Measurements from ENCODE around the gene STRIP1.

Gene STRIP1

DNA sequence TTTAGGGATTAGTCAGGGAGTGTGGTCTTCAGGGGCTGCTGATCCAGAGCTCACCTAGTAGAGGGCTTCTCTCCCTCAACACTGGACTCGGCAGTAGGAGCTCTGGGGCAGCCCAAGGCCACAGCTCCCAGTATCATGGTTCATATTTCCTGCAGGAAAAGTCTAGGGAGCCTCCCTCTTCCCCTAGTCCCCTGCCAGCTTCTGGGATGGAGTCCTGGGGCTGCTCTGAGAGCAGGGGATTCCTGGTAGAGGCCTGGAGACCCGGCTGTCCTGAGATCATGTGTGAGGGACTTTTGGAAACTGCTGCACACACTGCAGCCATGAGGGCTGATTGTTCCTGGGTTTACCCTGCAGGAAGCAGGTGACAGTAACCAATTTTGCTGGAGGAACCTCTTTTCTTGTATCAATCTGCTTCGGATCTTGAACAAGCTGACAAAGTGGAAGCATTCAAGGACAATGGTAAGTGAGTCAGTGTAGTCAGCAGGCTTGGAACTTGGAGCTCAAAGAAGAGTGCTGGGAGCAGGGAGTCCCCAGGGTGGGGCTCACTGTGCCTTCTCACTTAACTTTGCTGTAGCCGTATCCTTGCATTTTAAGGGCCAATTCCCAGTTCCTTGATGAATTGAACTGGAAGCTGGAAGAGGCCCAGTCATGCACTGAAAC lies 16.3 kb downstream of the STRIP1 start:
- DNase-seq (ENCODE audit: low spot score), result no peak

DNA sequence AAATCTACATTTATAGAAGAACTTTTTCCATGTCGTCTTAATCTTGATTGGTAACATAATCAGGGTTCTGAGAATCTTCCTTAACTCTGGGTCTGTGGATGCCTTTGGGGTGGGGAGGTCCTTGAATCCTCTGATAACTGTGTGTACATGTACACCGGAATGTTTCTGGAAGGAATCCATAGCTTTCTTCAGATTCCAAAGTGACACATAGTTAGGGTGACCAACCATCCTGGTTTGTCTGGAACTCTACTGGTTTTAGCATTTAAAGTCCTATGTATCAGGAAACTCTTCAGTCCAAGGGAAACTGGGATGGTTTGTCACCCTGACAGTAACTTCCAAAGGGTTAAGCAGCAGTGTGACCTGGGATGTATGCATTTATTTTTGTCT lies 16.8 kb downstream of the STRIP1 start:
- no peak for DNase-seq (ENCODE audit: low spot score)

GRCh38 chr1:110053552-110054428 lies 19.4 kb downstream of the STRIP1 start:
- DNase-seq (ENCODE audit: low spot score), result no peak

DNA sequence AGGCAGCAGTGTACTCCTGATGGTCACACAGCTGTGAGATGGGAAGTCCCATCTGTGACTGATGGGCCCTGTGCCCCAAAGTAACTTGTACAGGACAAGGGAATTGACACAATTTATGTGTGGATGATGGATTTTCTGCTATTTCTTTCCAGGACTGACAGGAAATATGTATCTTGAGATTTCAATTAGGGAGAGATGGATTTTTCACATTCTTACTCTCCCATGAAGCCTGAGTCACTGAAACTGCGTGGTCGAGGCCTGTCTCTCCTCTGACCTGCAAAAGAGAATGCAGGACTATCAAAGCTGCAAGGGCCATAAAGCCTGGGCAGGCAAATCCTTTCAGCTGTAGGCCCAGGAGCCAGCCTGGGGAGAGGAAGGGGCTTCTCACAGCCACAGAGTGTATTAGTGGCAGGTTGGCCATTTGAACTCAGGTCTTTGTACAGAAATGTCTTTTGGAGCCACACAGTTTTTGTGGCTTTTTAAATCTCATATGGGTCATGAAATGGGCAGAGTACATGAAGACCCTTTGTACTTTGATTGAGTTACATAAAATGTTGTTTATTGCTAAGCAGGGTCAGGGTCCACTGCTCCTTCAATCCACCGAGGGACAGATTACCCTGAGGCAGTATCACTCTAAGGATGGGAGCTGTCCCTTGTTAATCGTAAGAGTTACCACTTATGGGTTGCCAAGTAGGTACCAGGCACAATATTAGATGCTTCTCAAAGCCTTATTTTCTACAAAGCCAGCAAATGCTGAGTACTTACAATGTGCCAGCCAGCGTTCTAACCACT lies 21.3 kb downstream of the STRIP1 start:
- DNase-seq (ENCODE audit: low spot score), result no peak

GRCh38 chr1:110056285-110056683 lies 21.9 kb downstream of the STRIP1 start:
- no peak for DNase-seq (ENCODE audit: low spot score)

- DNase-seq (ENCODE audit: low spot score), result no peak
Measured at GRCh38 chr1:110056776-110057175, 22.4 kb downstream of the STRIP1 start.

GRCh38 chr1:110057963-110058518 lies 23.6 kb downstream of the STRIP1 start:
- DNase-seq (ENCODE audit: low spot score), result no peak

DNA sequence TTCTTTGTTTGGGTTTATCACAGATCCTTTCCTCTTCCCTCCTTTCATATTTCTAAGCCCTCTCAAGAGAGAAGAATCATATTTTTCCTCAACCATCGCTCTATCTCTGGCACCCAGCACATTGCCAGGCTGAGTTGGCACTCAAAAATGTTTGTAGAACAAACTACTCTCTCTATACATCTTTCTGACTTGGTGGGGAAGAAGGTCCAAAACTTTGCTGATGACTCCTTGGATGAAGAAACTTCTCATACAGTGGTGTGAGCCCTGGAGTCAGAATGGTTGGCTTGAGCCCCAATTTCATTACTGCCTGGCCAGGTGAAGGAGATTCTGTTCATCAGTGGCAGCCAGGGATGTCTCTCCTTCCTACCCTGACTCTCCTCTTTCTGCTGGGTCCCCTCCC lies 24.2 kb downstream of the STRIP1 start:
- DNase-seq (ENCODE audit: low spot score), result no peak

DNA sequence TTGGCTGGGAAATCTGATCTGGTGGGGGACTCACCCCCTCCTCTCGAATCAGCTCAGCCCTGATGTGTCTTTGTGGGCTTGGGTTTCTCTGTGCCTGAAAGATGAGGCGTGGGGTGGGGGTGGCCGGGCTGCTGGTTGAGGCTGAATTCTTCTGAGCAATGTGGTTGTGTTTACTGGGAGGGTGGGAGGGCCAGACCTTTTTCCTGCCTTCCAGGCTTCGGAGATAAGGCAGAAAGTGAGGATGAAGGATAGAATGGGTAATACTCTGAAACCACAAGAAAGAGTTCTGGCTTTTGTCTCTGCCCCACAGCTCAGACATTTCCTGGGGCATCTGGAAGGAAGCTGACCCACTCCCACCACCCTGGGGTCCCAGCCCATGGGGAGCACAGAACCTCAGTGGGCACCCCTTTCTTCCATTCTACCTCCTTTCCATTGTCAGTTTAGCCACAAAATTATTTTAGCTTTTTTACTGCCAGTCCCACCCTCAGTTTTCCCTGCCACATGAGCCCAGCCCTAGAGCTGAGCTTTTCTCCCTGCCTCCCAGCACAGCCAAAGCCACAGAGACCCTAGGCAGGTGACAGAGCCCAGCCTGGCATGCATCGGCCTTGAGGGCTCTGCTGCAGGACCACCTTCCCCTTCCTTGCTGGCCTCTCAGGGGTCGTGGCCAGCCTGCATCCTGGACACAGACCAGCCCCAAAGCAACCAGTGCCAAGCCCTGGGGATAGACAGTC lies 24.9 kb downstream of the STRIP1 start:
- DNase-seq (ENCODE audit: low spot score), result no peak

GRCh38 chr1:110060034-110060661 lies 25.7 kb downstream of the STRIP1 start:
- DNase-seq (ENCODE audit: low spot score), result no peak

- no peak for DNase-seq (ENCODE audit: low spot score)
Measured at GRCh38 chr1:110060662-110061060, 26.2 kb downstream of the STRIP1 start.

GRCh38 chr1:110061341-110061740 lies 26.9 kb downstream of the STRIP1 start:
- DNase-seq (ENCODE audit: low spot score), result no peak

DNA sequence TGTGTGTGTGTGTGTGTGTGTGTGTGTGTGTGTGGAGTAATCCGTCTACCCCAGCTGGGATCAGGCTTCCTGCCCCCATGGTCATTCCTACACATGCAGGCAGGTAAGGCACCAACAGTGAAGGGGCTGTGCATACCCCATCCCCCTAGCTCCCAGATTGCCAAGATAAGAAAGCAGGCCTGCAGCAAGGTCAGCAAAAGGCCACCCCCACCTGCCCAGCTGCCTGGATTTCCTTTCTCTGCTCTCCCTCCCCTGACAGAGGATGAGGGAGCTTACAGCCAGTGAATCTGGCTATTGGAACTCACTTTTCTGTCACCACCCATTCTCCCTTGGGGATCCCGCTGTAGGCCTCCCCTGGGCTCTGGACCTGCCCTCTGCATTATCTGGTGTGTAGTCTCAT lies 28.2 kb downstream of the STRIP1 start:
- no peak for DNase-seq (ENCODE audit: low spot score)

- no peak for DNase-seq (ENCODE audit: low spot score)
Measured at GRCh38 chr1:110063781-110064180, 29.4 kb downstream of the STRIP1 start.

DNA sequence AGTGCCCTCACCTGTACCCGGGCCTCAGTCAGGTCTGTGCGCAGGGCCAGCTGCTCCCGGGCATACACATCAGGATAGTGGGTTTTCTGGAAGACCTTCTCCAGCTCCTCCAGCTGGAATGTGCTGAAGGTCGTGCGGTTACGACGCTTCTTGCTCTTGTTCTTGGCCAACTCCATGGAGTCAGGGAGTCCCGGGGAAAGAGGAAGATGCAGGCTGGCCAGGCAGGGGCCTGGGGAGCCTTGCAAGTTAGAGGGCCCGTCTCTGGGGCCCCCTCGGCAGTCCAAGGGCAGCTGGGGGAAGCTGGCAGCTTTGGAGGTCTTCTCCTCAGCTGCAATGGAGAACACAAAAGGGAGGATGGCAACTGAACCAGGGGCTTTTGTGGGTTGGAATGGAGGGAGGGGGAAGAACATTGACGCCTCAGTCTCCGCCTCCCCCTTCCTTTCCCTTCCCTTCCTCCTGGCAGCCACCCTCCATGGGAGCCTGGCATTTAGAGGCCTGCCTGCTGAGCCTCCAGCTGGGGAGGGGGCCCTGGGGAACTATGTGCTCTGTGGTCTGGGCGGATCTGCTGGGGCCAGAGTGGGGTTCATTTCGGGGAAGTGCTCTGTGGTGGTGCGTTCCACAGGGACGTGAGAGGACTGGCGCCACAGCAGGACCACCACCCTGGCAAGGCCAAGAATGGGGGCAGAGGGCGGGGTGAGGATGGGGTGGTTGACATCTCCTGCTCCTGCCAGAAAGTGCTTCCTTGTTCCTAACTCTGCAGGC lies 30.3 kb downstream of the STRIP1 start:
- DNase-seq (ENCODE audit: low spot score), result no peak

DNA sequence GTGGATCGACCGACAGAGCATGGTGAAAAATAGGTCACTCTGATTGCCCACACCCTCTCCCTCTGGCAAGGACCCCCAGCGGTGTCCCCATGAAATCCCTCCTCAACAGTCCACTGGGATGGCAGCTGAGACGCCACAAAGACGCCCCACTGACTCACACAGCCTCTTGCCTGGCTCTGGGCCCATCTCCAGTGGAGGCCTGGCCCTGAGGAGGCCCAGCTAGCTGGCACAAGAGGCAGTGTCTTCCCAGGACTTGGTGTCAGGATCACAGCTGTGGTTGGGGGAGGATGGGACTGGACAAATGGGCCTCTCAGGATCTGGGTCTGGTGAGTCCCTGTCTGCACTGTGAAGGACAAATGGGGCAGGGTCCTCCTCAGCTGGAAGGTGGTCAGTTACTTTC lies 31.4 kb downstream of the STRIP1 start:
- no peak for DNase-seq (ENCODE audit: low spot score)

DNA sequence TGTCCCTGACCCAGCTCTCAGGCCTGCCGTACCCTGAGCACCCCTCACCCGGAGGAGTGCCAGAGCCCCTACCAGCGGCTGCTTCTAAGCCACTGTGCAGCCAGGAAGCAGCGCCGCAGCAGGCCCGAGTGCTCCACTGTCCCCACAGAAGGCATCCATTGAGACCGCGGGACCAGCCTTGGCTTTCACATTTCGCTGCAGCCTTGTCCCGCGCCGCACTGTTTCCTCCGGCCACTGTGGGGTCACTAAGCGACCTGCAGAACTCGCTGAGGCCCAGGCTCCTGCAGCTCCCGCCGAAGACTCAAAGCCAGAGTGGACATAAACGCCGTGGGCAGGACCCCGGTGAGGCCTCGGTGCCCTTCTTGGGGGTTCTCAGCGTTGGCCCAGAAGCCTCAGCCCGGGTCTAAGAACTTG lies 33.1 kb downstream of the STRIP1 start:
- DNase-seq (ENCODE audit: low spot score), result no peak

DNA sequence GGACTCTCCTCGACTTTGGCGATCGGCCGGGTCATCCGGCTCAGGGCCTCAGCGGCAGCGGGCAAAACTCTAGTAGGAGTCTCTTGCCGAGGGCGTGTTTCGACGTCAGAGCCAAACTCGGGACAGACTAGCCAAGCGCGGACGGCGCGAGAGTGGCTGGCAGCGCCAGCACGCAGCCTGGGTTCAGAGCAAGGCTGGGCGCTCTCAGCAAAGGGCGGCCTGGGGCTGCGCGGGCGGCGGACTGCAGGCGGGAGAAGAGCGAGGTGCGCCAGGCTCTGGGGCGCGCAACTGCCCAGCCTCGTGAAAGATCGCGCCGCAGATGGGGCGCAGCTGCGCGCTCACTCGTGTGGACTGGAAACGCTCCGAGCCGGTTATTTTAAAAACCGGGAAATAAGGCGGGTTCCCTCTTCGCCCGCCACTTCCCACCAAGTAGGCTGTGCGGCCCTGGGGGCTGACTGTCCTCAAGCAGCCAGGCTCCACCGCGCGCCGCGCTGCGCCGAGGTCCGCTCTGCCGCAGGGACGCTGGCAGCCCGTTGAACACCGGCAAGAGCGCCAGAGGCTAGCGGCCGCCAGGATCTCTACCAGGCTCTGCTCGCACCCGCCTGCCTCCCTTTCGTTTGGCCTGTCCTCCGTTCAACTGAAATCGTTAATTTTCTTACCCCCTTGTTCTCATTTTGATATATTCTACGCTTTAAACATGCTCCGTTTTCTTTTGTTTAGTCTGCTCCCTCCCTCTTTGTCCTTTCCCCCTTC lies 33.6 kb downstream of the STRIP1 start:
- no peak for DNase-seq (ENCODE audit: low spot score)

GRCh38 chr1:110068646-110069403 lies 34.4 kb downstream of the STRIP1 start:
- DNase-seq (ENCODE audit: low spot score), result no peak

Data from putamen (tissue), 1 donor.